ENCODE results near the gene TMEM151A. TPM values are rescaled to one million over a fixed set of nuclear protein-coding genes. Genes with fewer than 3 reads are reported as not detected.

TMEM151A gene
- total RNA-seq, 1 donor from 2014 or later = not detected

DNA sequence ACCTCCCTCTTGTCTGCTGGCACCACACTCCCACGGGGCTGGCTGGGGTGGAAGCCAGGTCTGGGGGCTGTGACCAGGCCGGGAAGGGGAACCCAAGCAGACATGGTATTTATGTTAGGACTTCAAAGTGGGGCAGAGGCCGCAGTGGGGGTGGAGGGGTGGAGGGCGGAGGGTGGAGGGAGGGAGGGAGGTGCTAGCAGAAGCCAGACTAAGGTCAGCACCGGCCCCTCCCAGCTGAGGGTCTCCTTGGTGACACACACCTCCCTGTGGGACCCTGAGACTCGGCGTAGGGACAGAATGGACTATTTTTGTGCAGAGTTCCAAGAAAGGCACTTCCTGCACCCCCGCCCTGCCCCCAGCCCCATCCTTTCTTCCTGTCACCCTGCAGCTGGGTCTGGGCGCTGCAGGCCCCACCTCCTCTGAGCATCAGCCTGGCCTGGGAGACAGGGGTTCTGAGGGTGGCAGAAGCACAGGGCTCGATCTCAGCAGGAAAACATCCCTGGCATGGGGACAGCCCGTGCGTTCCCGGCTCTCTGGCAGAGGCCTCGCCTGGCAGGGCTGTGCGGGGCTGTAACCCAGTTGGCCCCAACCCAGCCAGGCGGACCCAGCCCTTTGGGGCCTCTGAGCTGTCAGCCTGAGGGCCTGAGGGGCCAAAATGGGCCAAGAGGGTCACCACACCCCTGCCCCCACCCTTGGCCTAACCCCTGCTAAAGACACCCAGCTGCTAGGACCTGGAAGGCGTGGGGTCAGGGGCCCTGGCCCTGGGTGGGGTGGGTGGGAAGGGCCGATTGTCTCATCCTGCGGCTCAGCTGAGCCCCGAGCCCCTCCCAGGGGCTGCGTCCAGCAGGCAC is 34.8 kb downstream of the TMEM151A start:
- Histone ChIP-seq H3K9me3 (no peaks in the 10 kb centered on the region), H3K4me1 (peaks cover 26% of the 10 kb centered on the region), H3K36me3 (no peaks in the 10 kb centered on the region), H3K27me3 (ENCODE audit: low read depth) (no peaks in the 10 kb centered on the region), H3K4me3 (no peak overlapping the region), H3K27ac (peak overlapping the region; percentile 46)
- intact Hi-C loops (cut with DNase I) = no loop called here
- no peak for DNase-seq
- TF ChIP-seq, protein P1, sequence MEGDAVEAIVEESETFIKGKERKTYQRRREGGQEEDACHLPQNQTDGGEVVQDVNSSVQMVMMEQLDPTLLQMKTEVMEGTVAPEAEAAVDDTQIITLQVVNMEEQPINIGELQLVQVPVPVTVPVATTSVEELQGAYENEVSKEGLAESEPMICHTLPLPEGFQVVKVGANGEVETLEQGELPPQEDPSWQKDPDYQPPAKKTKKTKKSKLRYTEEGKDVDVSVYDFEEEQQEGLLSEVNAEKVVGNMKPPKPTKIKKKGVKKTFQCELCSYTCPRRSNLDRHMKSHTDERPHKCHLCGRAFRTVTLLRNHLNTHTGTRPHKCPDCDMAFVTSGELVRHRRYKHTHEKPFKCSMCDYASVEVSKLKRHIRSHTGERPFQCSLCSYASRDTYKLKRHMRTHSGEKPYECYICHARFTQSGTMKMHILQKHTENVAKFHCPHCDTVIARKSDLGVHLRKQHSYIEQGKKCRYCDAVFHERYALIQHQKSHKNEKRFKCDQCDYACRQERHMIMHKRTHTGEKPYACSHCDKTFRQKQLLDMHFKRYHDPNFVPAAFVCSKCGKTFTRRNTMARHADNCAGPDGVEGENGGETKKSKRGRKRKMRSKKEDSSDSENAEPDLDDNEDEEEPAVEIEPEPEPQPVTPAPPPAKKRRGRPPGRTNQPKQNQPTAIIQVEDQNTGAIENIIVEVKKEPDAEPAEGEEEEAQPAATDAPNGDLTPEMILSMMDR (IDR thresholded peaks at IDR 0.05) = no peak
- ATAC-seq = peak in 1 of 2 donors; percentile 1

- Histone ChIP-seq H3K9me3 (no peaks in the 10 kb centered on the region), H3K4me1 (peaks cover 26% of the 10 kb centered on the region), H3K36me3 (peaks cover 3% of the 10 kb centered on the region), H3K27me3 (ENCODE audit: low read depth) (no peaks in the 10 kb centered on the region), H3K27ac (peak overlapping the region; percentile 46), H3K4me3 (no peak overlapping the region)
- intact Hi-C loops (cut with DNase I) = no loop called here
- ATAC-seq (no peak), DNase-seq (no peak)
- TF ChIP-seq, protein P1 (IDR thresholded peaks at IDR 0.05) = no peak
Observed at GRCh38 chr11:66327171-66328030, 35.7 kb downstream of the TMEM151A start.

- intact Hi-C loops (cut with DNase I) = no loop called here
- peak overlapping the region; percentile 20 for H3K27ac ChIP-seq
Observed at GRCh38 chr11:66328031-66328301, 36.3 kb downstream of the TMEM151A start.

DNA sequence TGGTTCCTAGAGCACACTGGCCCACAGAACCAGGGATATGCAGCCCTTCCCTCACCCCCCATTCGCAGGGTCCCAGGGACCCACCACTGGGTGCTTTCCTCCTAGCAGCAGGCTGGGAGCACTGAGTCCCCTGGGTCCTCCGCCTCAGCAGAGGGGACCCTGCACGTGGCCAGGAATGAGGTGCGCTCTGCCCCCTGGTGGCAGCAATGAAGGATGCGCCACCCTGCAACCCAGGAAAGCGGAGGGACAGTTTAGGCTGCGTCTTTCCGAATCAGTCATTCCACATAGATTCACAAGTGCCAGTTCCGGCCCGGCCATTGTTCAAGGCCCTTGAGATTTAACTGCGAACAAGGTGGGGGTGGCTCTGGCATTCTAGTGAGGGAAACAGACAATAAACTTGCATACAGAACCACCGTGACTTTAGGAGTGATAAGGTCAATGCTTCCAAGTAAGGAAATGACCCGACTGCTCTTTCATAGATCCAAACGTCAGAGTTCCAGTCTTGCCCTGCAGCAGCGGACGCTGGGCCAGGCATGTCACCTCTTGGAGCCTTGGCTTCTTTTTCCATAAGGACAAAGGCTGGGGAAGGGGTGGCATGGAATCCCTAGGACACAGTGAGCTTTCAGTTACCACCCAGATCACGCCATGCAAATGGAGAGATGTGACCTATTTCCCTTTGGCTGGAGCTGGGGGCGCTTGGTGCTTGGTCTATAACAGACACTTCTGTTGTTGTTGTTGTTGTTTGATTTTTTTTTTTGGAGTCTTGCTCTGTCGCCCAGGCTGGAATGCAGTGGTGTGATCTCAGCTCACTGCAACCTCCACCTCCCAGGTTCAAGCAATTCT is 36.8 kb downstream of the TMEM151A start:
- TF ChIP-seq, protein P1 (IDR thresholded peaks at IDR 0.05) = peak; percentile 98
- Histone ChIP-seq H3K9me3 (no peaks in the 10 kb centered on the region), H3K36me3 (peaks cover 14% of the 10 kb centered on the region), H3K27me3 (ENCODE audit: low read depth) (no peaks in the 10 kb centered on the region), H3K4me1 (peaks cover 26% of the 10 kb centered on the region), H3K27ac (peak overlapping the region; percentile 20), H3K4me3 (no peak overlapping the region)
- peak; percentile 88 to 90 for ATAC-seq
- intact Hi-C loops (cut with DNase I) = no loop called here
- peak; percentile 83 for DNase-seq

More at GRCh38 chr11:66328031-66328301, 36.3 kb downstream of the TMEM151A start:
- TF ChIP-seq, protein P1 (IDR thresholded peaks at IDR 0.05) = no peak
- H3K27me3 ChIP-seq (ENCODE audit: low read depth) = no peaks in the 10 kb centered on the region
- DNase-seq = no peak
- peak in 1 of 2 donors; percentile 2 for ATAC-seq
- peaks cover 26% of the 10 kb centered on the region for H3K4me1 ChIP-seq
- peaks cover 8% of the 10 kb centered on the region for H3K36me3 ChIP-seq
- no peak overlapping the region for H3K4me3 ChIP-seq
- no peaks in the 10 kb centered on the region for H3K9me3 ChIP-seq

DNA sequence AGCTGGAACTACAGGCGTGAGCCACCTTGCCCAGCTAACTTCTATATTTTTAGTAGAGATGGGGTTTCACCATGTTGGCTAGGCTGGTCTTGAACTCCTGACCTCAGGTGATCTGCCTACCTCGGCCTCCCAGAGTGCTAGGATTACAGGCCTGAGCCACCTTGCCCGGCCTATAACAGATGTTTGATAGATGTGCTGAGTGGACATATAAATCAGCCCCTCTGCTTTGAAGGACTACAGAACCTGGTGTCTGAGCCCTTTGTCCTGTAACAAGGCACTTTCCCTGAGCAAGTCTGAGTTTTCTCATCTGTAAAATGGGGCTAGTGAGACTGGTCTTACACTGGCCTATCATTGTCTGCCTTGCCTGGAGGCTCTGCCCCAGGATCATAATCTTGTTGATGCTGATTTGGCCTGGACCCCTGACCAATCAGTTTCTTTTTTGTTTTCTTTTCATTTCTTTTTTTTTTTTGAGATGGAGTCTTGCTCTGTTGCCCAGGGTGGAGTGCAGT is 37.5 kb downstream of the TMEM151A start:
- peaks cover 18% of the 10 kb centered on the region for H3K36me3 ChIP-seq
- no peaks in the 10 kb centered on the region for H3K27me3 ChIP-seq (ENCODE audit: low read depth)
- no peaks in the 10 kb centered on the region for H3K9me3 ChIP-seq
- TF ChIP-seq, protein P1 (IDR thresholded peaks at IDR 0.05) = no peak
- H3K4me1 ChIP-seq = peaks cover 26% of the 10 kb centered on the region
- intact Hi-C loops (cut with DNase I) = no loop called here
- no peak for ATAC-seq
- H3K27ac ChIP-seq = no peak overlapping the region
- DNase-seq = no peak
- no peak overlapping the region for H3K4me3 ChIP-seq

All from lower lobe of right lung (tissue), 2 donors.